ENCODE data around the gene ADGRV1.

Gene ADGRV1

DNA sequence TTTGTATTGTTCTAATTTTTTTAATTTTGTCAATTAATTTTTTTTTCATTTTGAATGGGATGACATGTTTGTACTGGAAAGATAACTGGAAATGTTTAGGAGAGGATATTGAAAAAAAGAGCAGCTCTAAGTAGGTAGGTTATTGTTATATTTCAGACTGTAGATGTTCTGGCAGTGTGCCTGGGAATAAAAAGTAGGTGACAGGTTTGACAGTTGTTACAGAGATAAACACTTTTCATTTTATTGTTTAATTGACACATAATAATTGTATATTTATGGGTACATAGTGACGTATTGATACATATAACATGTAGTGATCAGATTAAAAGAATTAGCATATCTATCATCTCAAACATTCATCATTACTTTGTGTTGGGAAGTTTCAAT lies 545.5 kb downstream of the ADGRV1 start:
- TF ChIP-seq EGR2 (tag by site-specific recombination; IDR thresholded peaks at IDR 0.05; ENCODE audit: low read depth) (no peak), TSHZ1 (tag by site-specific recombination; IDR thresholded peaks at IDR 0.05; ENCODE audit: borderline replicate concordance) (no peak), KLF9 (tag by site-specific recombination; IDR thresholded peaks at IDR 0.05; ENCODE audit: low read depth) (no peak), ZNF223 (tag by site-specific recombination; IDR thresholded peaks at IDR 0.05) (no peak)
- TF ChIP-seq, protein P1, sequence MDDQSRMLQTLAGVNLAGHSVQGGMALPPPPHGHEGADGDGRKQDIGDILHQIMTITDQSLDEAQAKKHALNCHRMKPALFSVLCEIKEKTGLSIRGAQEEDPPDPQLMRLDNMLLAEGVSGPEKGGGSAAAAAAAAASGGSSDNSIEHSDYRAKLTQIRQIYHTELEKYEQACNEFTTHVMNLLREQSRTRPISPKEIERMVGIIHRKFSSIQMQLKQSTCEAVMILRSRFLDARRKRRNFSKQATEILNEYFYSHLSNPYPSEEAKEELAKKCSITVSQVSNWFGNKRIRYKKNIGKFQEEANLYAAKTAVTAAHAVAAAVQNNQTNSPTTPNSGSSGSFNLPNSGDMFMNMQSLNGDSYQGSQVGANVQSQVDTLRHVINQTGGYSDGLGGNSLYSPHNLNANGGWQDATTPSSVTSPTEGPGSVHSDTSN (CRISPR knock-in tag; IDR thresholded peaks at IDR 0.05) = no peak
- ChIA-PET CTCF (interaction anchor here (0.6 to 4.6 kb wide), 5 partner anchors 39 to 315 kb away, joined by 3 to 71 read pairs (median 4); partner anchors contain the start of gene ARRDC3), POLR2A (no interaction called here)
- no peaks in the 10 kb centered on the region for H3K9me3 ChIP-seq (ENCODE audit: control insufficient read depth, insufficient read depth, low read depth, low read length)
- H3K36me3 ChIP-seq (ENCODE audit: control insufficient read depth in 2 of 2, insufficient read depth in 1 of 2, low read length in 2 of 2) = peaks cover 0 to 12% of the 10 kb centered on the region in 2 experiments; a peak in 2 of 3 replicates
- no peak overlapping the region for H3K4me3 ChIP-seq (ENCODE audit: low read depth, low read length)
- H3K4me1 ChIP-seq (ENCODE audit: control insufficient read depth, insufficient read depth, low read length) = no peaks in the 10 kb centered on the region
- H3K27ac ChIP-seq (ENCODE audit: extremely low read depth, low read depth, low read length) = no peak overlapping the region

DNA sequence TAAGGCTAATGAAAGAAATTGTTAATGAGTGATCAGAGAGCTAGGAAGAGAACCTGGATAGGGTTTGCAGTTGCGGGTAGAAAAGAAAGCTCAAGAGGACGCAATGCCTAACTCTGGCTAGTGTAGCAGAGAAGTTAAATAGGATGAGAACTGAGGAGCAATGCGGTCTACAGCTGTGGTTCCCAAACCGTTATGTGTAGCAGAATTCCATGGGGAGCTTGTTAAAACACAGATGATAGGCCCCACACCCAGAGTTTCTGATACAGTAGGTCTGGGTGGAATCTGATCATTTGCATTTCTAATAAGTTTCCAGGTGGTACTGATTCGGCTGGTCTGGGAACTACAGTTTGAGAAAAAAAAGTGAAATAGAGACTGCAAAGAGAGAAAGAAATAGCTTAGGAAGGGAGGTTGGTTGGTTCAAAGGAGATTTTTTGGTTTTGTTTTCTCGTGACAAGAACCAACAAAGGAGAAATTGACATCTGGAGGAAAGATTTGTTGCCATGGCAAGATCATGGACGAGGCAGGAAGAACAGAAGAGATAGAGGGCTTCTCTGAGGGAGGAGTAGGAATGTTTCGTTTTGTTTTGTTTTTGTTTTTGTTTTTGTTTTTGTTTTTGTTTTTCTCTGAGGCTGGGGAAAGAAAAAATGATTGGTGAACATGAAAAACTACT lies 548.4 kb downstream of the ADGRV1 start:
- no peaks in the 10 kb centered on the region for H3K4me1 ChIP-seq (ENCODE audit: control insufficient read depth, insufficient read depth, low read length)
- no peak overlapping the region for H3K4me3 ChIP-seq (ENCODE audit: low read depth, low read length)
- peaks cover 0 to 12% of the 10 kb centered on the region in 2 experiments; a peak in 2 of 3 replicates for H3K36me3 ChIP-seq (ENCODE audit: control insufficient read depth in 2 of 2, insufficient read depth in 1 of 2, low read length in 2 of 2)
- no peaks in the 10 kb centered on the region for H3K9me3 ChIP-seq (ENCODE audit: control insufficient read depth, insufficient read depth, low read depth, low read length)
- CTCF ChIA-PET = interaction anchor here (0.7 to 2.4 kb wide), 4 partner anchors 242 to 312 kb away, joined by 3 to 11 read pairs (median 4); partner anchors contain the start of gene ARRDC3
- POLR2A ChIA-PET = interaction anchor here (1.7 kb wide), 1 partner anchor 278 kb away, joined by 4 read pairs; no protein-coding TSS in a partner anchor
- TF ChIP-seq ZNF2 (tag by site-specific recombination; IDR thresholded peaks at IDR 0.05) (no peak), ZFP69B (tag by site-specific recombination; IDR thresholded peaks at IDR 0.05) (no peak), ZNF558 (tag by site-specific recombination; IDR thresholded peaks at IDR 0.05) (no peak), ZNF488 (tag by site-specific recombination; IDR thresholded peaks at IDR 0.05) (no peak), ZNF596 (tag by site-specific recombination; IDR thresholded peaks at IDR 0.05) (no peak), ZSCAN5A (tag by site-specific recombination; IDR thresholded peaks at IDR 0.05) (no peak)
- no peak overlapping the region for H3K27ac ChIP-seq (ENCODE audit: extremely low read depth, low read depth, low read length)

DNA sequence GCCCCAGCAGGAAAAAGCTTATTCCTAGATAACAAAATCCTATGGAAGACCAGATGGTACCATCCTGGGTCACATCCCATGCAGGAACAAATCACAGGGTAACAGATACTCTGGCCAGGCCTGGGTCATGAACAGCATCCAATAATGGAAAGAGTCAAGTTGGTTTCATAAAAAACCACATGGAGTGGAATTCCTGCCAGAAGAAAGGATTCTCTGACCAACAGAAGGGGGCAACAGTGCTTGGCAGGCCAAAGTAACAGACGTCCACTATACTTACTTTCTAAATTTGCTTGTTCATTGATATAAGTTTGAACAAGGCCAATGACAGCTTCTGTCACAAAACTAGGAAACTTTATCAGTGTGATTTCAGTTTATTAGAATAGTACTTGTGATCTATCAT lies 551.0 kb downstream of the ADGRV1 start:
- Histone ChIP-seq H3K4me3 (ENCODE audit: low read depth, low read length) (no peak overlapping the region), H3K4me1 (ENCODE audit: control insufficient read depth, insufficient read depth, low read length) (no peaks in the 10 kb centered on the region), H3K9me3 (ENCODE audit: control insufficient read depth, insufficient read depth, low read depth, low read length) (no peaks in the 10 kb centered on the region), H3K27ac (ENCODE audit: extremely low read depth, low read depth, low read length) (no peak overlapping the region), H3K36me3 (ENCODE audit: control insufficient read depth in 2 of 2, insufficient read depth in 1 of 2, low read length in 2 of 2) (peaks cover 0 to 7% of the 10 kb centered on the region in 2 experiments; a peak in 2 of 3 replicates)
- ChIA-PET POLR2A (no interaction called here), CTCF (interaction anchor here (0.7 to 1.6 kb wide), 4 partner anchors 16 to 346 kb away, joined by 3 to 7 read pairs (median 4); no protein-coding TSS in a partner anchor)
- no peak for TF ChIP-seq ZSCAN30 (tag by site-specific recombination; IDR thresholded peaks at IDR 0.05)
- TF ChIP-seq SP3 (tag by site-specific recombination; IDR thresholded peaks at IDR 0.05) = no peak
- no peak for TF ChIP-seq EGR2 (tag by site-specific recombination; IDR thresholded peaks at IDR 0.05; ENCODE audit: low read depth)
- no peak for TF ChIP-seq ZSCAN18 (tag by site-specific recombination; IDR thresholded peaks at IDR 0.05)
- no peak for TF ChIP-seq OVOL3 (tag by site-specific recombination; IDR thresholded peaks at IDR 0.05)
- TF ChIP-seq ZNF530 (tag by site-specific recombination; IDR thresholded peaks at IDR 0.05; ENCODE audit: low read depth) = no peak
- TF ChIP-seq SP7 (tag by site-specific recombination; IDR thresholded peaks at IDR 0.05) = no peak
- no peak for TF ChIP-seq TSHZ1 (tag by site-specific recombination; IDR thresholded peaks at IDR 0.05; ENCODE audit: borderline replicate concordance)
